ENCODE data around the gene DDX49. TPM values are rescaled to one million over a fixed set of nuclear protein-coding genes. Genes with fewer than 3 reads are reported as not detected.

Gene DDX49
- total and polyA plus RNA-seq, 2 of the 4 experiments (the other 2 are of a cell fraction): 50.9 to 52.1 TPM

DNA sequence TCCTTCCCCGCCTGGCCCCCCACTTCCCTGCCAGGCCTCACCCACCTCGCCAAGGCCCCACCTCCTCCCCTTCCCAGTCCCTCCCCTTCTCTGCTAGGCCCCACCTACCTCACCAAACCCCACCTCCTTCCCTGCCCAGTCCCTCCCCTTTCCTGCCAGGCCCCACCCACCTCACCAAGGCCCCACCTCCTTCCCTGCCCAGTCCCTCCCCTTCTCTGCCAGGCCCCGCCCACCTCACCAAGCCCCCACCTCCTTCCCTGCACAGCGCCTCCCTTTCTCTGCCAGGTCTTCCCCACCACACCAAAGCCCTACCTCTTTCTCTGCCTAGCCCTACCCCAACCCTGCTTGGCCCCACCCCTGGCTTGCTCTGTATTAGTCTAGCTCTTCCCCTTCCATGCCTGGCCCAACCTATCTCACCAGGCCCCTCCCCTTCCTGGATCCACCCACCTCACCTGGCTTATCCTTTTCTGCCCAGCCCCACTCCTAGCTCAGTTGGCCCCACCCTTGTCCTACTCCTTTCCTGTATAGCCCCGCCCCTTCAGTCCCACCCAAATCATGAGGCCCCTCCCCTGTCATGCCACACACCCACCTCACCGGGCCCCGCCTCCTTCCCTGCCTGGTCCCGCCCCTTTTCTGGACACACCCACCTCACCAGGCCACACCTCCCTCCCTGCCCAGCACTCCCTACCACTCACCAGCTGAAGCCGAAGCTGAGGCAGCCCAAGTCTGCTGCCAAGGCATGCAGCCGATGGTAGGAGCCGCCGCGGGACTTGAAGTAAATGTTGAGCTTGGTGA lies 39.7 kb upstream of the DDX49 start (continued):
- TF ChIP-seq MAFK (IDR thresholded peaks at IDR 0.05; ENCODE audit: low read depth, low read length): no peak

DNA sequence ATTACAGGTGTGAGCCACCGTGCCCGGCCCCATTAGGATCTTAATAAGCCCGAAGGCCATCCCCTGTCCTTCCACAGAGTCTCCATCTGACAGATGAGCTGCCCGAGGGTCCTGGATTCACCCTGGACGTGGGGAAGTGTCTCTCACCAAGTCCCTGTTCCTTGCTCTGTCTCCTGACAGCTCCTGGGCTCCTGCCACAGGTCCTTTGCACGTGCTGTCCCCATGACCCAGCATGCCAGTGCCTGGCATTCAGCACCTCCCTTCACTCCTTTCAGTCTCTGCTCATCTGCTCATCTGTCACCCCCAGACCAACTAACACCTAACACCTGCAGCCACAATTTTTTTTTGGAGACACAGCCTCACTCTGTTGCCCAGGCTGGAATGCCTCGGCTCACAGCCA lies 38.0 kb upstream of the DDX49 start:
- Histone ChIP-seq H3K9me1 (ENCODE audit: insufficient read depth, low read length) (no peaks in the 10 kb centered on the region; the same call in 1 of the 2 replicates), H3K4ac (ENCODE audit: low read depth, low read length) (no peak overlapping the region), H2BK20ac (ENCODE audit: low read depth, low read length) (no peak overlapping the region), H3K14ac (replicated peaks; ENCODE audit: low read depth, low read length) (no peak overlapping the region), H2BK15ac (ENCODE audit: low read depth, low read length) (no peak overlapping the region), H3K9me3 (ENCODE audit: control insufficient read depth, insufficient read depth, low read length) (peaks cover 6% of the 10 kb centered on the region; the same call in 1 of the 2 replicates), H2AK5ac (ENCODE audit: low read depth, low read length) (no peak overlapping the region), H2AFZ (replicated peaks; ENCODE audit: low read length, poor library complexity) (no peak overlapping the region), H3K23ac (ENCODE audit: low read depth, low read length) (no peak overlapping the region), H3K27ac (ENCODE audit: insufficient read depth, low read length) (no peak overlapping the region), H3K9ac (ENCODE audit: low read depth, low read length) (no peak overlapping the region), H3K56ac (ENCODE audit: extremely low read depth, insufficient read depth, low read length) (no peak overlapping the region), H3K27me3 (ENCODE audit: control insufficient read depth, insufficient read depth, low read length) (no peaks in the 10 kb centered on the region), H4K8ac (ENCODE audit: low read depth in 2 of 2, low read length in 2 of 2) (no peak overlapping the region), H3K4me1 (ENCODE audit: control insufficient read depth, insufficient read depth, low read length) (no peaks in the 10 kb centered on the region), H3K4me2 (ENCODE audit: low read depth, low read length) (no peak overlapping the region), H4K20me1 (ENCODE audit: insufficient read depth, low read length) (no peaks in the 10 kb centered on the region), H2BK5ac (ENCODE audit: low read depth, low read length, poor library complexity, severe bottlenecking) (no peak overlapping the region), H4K91ac (ENCODE audit: insufficient read depth, low read depth, low read length) (no peak overlapping the region), H2AK9ac (replicated peaks; ENCODE audit: low read depth, low read length, poor library complexity) (no peak overlapping the region), H3K4me3 (ENCODE audit: insufficient read depth, low read depth, low read length) (no peak overlapping the region), H4K5ac (ENCODE audit: low read depth, low read length) (no peak overlapping the region), H3K18ac (ENCODE audit: low read depth, low read length) (no peak overlapping the region), H3K36me3 (ENCODE audit: control insufficient read depth, insufficient read depth, low read length) (peaks cover 3% of the 10 kb centered on the region; the same call in 1 of the 2 replicates), H2BK120ac (ENCODE audit: low read depth, low read length) (no peak overlapping the region), H3K79me1 (ENCODE audit: low read depth in 1 of 2, low read length in 2 of 2) (no peaks in the 10 kb centered on the region)
- BruUV-seq (replicated peaks): no TSS peak
- CTCF ChIA-PET: no interaction called here
- 87% methylated on average over 5 of the region's 7 CpGs; no CpG with 5 or more reads in 1 of the 2 experiments for WGBS, 2 experiments (ENCODE audit: extremely low coverage in 2 of 2, insufficient read length in 1 of 2)
- intact Hi-C loops (cut with micrococcal nuclease): no loop called here
- ATAC-seq (ENCODE audit: low read depth): no peak
- in situ Hi-C loops (cut with MboI; ENCODE audit: low sequenced_read_pairs): no loop called here
- no peak for DNase-seq
- dilution Hi-C loops (cut with HindIII; ENCODE audit: low sequenced_read_pairs, unreplicated experiment): no loop called here
- POLR2A ChIA-PET (ENCODE audit: unreplicated experiment): no interaction called here
- TF ChIP-seq RCOR1 (IDR thresholded peaks at IDR 0.05; ENCODE audit: insufficient replicate concordance, low read length) (no peak), MAFK (IDR thresholded peaks at IDR 0.05; ENCODE audit: low read depth, low read length) (no peak), CHD1 (IDR thresholded peaks at IDR 0.05; ENCODE audit: low read depth, low read length) (no peak), MXI1 (IDR thresholded peaks at IDR 0.05; ENCODE audit: borderline replicate concordance, low read depth, low read length) (no peak), SMC3 (IDR thresholded peaks at IDR 0.05; ENCODE audit: low read depth, low read length) (no peak), POLR2A (IDR thresholded peaks at IDR 0.05; ENCODE audit: low read depth, low read length) (no peak), BHLHE40 (IDR thresholded peaks at IDR 0.05; ENCODE audit: low read depth, low read length) (no peak), MAZ (IDR thresholded peaks at IDR 0.05; ENCODE audit: borderline replicate concordance, low read depth, low read length) (no peak), FOS (IDR thresholded peaks at IDR 0.05; ENCODE audit: low read depth, low read length) (no peak), RAD21 (IDR thresholded peaks at IDR 0.05; ENCODE audit: low read length) (no peak), RFX5 (IDR thresholded peaks at IDR 0.05; ENCODE audit: low read depth, low read length) (no peak), NFE2L2 (IDR thresholded peaks at IDR 0.05; ENCODE audit: low read depth, low read length) (no peak), USF2 (IDR thresholded peaks at IDR 0.05; ENCODE audit: low read depth, low read length) (no peak)
- TF ChIP-seq, protein P1, sequence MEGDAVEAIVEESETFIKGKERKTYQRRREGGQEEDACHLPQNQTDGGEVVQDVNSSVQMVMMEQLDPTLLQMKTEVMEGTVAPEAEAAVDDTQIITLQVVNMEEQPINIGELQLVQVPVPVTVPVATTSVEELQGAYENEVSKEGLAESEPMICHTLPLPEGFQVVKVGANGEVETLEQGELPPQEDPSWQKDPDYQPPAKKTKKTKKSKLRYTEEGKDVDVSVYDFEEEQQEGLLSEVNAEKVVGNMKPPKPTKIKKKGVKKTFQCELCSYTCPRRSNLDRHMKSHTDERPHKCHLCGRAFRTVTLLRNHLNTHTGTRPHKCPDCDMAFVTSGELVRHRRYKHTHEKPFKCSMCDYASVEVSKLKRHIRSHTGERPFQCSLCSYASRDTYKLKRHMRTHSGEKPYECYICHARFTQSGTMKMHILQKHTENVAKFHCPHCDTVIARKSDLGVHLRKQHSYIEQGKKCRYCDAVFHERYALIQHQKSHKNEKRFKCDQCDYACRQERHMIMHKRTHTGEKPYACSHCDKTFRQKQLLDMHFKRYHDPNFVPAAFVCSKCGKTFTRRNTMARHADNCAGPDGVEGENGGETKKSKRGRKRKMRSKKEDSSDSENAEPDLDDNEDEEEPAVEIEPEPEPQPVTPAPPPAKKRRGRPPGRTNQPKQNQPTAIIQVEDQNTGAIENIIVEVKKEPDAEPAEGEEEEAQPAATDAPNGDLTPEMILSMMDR (conservative IDR thresholded peaks at IDR 0.05; ENCODE audit: low read depth, low read length): no peak
